SKM-1 (cell line): Measurements from ENCODE around the gene TSPYL6.
"Not testable (repeated sequence)": the region's sequence is repeated elsewhere in the genome, so short reads cannot be mapped to it uniquely, and the experiment has no call there.

Source experiments
- DNase-seq: peaks from one replicate; lab custom pipeline; 2025; ENCODE audit not compliant: unreplicated experiment; lab: John Stamatoyannopoulos, UW

The TSPYL6 gene

DNA sequence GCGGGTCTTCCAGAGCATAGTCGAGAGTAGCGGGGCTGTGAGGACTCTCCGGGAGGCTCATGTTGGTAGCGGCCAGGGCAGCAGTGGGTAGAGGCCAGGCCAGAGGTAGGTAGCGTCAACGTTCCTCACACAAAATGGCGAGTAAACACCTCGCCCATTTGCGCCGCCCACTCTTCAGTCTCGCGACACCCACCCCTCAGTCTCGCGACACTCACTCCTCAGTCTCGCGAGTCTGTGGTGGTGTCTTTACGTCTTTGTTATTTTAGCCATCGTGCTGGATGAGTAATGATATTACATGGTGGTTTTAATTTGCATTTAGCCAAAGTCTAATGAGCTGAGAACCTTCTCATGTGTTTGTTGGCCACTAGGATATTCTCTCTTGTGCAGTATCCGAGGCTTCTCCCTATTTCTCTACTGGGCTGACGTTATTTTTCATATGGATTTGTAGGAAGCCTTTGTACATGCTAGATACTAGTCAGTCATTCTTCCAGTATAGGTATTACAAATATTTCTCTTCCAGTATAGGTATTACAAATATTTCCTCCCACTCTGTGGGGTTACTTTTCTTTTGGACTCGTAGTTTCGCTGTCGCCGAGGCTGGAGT, at the start of gene TSPYL6:
TSPYL6 (minus strand) TSS at position 139 of the 604 bp plus-strand sequence; CDS start at position 61, 78 bp downstream.
- DNase-seq, result no peak

DNA sequence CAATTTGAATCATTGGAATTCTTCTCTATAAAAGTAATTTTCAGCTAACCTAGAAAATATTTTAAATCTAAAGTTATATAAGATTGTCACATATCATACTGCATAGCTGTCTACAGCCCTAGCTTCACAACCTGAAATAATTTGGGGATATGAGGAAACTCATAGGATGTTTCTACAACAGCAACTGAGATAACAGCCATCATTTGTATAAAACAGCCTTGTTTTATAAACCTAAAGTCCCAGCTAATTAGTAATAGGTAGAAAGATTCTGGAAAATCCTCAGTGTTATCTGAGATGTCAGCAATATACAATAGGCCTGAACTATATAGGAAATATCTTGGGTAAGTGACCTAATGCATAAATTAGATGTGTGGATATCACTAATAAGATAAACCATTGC, 47.6 kb upstream of the TSPYL6 start:
- no peak for DNase-seq

DNA sequence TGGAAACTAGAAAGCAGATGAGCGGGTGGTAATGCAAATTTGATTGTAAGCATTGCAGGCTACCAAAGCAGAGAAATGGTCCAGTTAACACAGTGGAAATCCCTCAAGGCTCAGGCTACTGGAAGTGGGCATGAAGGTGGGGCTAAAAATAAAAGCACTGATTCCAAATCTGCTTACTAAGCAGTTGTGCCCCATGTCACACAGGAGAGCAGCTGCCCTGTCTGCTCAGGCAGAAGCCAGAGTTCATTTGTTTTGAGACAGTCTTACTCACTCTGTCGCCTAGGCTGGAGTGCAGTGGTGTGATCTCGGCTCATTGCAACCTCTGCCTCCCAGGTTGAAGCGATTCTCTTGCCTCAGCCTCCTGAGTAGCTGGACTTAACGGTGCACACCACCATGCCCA, 42.5 kb upstream of the TSPYL6 start:
- DNase-seq, result no peak

DNA sequence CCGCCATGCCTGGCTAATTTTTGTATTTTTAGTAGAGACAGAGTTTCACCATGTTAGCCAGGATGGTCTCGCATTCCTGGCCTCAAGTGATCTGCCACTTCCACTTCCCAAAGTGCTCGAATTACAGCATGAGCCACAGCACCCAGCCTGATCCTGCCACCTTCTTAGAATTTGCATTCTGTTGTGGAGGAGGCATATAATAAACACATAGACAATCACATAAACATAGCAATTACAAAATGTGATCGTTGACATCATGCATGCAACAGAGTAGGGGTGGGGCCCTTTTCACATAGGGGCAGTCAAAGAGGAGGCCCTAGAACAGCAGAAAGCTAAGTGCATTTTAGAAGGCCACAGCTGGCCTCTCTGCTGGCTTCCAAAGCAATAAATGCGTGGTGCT, 39.9 kb upstream of the TSPYL6 start:
- no peak for DNase-seq

DNA sequence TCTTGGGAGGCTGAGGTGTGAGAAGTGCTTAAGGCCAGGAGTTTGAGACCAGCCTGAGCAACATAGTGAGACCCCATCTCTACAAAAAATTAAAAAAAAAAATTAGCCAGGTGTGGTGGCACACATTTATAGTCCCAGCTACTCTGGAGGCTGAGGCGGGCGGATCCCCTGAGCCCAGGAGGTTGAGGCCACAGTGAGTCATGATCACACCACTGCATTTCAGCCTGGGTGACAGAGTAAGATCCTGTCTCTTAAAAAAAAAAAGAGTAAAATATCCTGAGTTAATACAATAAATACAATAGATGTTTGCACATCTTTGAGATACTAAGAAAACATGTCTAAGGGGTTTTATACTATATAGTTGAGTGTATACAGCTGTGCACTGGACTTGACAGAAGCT, 38.6 kb upstream of the TSPYL6 start:
- DNase-seq, result not testable (repeated sequence)

DNA sequence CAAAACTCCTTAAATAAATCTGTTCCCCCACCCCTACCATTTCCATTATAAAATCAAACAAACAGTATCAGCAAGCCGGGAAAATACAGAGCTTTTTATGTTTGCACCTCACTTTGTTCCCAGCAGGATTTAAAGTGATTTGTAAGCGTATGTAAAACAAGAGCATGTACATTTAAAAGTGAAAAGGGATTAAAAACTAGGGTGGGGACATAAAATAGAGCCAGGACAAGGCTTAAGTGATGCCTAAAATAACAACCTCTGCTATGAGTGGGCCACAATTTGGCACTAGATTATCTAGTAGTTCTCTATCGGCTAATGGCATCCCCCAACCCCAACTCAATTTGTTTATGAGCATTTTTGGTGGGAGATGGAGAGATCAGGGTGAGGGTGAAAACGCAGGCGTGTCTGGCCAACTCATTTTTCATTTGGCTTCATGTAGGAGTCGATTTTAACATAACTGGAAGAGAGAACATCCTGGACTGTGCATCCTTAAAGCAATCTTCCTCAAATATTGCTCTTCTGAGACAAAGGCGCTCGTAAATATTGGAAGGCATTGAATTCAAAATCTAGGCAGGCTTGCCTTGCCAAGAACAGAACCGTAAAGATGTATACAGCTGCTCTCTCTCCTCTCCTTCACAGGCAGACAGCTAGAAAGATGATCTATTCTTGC, 34.5 kb upstream of the TSPYL6 start:
- DNase-seq, result no peak

DNA sequence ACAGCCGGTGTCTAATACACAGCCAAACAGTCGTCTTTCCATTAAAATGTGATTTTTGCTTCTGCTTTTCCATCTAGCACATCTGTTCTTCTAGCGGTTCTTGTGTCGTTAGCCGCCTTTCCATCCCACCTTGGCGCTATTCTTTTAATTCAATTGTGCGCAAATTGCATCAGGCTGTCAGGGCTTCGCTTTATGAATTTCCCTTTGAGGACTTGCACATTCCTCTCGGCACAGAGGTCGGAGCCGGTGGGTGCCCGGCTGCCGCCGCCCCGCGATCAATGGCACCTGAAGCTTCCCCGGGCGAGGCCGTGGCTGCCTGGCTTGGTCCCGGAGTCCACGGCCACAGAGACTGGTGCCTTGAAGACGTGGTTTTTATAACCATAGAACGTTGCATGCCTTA, 33.9 kb upstream of the TSPYL6 start:
- no peak for DNase-seq

DNA sequence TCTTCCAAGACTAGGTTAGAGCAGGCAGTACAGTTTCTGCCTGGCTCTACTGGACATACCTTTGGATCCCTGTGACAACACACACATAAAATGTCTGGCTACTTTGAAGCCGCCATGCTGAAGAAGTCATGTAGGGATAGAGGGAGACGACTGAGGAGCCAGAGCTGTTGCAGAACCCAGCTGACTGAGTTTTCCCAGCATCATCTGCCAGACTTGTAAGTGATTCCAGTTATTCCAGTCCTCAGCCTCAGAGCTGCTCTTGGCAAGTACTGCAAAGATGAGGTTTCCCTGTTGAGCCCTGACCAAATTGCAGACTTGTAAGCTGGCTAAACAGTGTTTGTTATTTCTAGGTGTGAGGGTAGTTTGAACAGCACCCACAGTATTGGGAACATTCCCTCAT, 31.5 kb upstream of the TSPYL6 start:
- DNase-seq, result no peak

DNA sequence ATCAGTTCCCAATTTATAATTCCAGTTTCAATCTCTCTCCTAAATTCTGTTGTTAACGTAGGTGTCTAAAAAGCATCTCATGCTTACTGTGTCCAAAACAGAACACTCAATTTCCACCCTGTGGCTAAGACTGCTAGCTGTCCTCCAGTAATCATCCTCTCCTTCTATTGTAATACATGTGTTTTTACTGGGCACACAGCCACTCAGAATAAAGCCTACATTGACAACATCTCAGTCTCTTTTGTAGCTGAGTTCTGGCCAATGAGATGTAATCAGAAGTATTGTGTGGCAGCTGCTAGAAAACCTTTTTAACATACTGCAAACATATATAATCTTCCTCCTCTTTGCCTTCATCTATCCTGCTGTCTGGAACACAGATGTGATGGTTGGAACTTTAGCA, 29.4 kb upstream of the TSPYL6 start:
- DNase-seq, result no peak

DNA sequence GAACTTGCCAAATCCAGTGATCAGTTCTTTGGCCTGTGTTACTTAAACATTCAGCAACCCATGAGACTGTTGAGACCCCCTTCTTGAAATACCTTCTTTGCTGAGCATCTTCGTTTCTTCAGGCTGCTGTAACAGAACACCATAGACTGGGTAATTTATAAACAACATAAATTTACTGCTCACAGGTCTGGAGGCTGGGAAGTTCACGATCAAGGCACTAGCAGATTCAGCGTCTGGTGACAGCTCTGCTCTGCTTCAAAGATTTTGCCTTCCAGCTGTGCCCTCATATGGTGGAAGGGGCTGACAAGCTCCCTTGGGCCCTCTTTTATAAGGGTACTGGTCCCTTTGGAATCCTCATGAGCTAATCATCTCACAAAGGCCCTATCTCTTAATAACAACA, 28.8 kb upstream of the TSPYL6 start:
- DNase-seq, result no peak

DNA sequence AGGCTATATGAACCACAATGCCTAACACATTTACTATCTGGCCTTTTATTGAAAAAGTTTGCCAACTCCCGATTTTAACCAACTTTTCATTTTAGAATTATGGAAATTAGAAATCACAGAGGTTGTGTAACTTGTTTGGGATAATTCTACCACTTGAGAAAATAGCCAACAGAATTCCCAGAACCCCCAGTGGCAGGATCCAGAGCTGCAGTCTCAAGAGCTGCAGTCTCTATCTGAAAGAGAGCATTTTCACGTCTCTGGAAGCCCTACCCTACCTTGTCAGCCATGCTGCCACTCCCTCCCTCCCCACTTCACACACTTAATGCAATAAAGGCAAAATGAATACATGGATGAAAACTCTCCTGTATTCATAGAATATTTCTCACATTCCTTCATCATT, 23.4 kb upstream of the TSPYL6 start:
- DNase-seq, result no peak

DNA sequence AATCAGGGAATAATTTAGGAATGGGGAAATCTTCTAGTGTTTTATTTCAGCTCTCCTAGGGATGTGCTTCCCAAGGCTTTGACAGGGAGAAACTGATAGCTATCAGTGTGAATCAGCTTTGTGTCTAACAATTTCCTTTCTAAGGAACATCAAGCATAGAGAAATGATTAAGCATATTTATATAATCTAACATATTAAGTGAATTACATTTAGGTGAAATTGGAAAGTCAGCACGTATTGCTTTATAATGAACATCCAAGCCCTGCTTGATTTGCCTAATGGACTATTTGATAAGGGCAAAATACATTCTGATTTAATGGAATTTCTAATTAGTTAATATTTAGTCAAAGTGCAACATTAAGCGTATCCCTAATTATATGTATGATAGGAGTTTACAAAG, 19.5 kb upstream of the TSPYL6 start:
- no peak for DNase-seq

DNA sequence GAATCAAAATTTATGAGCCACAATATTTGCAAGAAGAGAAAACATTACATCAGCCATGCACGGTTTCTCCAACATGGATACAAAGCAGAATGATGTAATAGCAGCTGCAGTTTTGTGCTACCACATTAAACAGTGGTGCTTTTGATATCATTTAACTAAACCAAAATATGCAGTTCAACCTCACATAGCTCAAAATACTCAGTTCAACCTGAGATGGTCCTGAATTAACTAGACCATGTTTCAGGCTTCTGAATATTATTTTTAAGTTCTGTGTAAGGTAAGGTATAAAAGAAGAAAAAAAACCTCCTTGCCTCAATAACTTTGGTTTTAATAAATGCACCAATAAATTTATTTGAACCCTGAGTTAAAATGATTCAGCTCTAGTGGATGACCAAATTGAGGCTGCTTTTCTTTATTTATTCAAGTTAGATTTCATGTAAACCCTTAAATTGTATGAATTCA, 18.8 kb upstream of the TSPYL6 start:
- DNase-seq, result no peak

DNA sequence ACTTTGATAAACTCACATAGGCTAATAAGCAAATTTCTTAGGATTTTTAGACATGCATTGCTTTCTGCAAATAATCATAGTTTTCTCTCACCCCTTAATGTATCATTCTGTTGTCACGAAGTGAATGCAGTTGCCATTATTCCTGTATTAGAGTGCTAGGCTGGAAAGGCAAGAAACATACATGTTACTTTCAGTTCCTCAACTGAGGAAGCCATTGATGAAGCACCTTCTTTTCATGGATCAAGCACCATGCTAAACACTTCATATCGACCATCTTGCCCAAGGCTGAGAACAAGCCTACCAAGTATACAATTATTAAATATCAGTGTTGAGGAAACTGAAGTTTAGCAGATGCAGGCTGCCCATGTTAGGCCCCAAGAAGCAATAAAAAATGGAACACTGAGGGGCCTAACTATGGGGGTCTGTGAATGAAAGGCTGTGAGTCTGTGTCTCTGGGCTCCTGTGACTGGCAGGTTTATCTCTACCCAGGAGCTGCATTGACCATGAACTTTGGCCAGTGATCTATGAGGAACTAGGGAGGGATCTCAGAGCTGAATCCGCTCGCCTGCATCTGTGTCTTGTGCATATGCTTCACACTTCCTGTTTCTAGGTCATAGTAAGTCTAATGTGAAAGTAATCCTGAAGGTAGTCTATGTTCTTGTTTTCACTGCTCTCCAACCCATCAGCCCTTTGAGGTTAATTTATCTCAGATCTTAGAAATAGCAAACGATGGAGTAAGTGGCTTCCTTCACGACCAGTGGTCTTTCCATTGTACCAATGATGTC, 16.0 kb upstream of the TSPYL6 start:
- DNase-seq, result no peak

DNA sequence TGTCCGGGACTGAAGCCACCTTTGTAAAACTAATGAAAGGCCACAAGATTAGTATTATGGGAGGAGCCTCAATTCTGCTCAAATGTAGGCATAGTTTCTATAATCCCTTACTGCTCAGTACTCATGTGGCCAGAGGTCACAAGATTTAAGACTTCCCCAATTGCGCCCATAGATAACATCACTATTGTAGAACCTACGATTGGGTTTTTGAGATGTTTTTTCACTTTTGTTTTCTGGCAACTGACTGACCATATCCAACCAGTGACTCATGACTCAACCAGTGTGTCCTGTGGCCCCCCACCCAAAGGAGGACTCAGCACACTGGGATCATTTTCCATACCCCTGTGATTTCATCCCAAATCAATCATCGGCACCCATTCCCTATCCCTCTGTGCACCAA, 15.2 kb upstream of the TSPYL6 start:
- DNase-seq, result no peak

DNA sequence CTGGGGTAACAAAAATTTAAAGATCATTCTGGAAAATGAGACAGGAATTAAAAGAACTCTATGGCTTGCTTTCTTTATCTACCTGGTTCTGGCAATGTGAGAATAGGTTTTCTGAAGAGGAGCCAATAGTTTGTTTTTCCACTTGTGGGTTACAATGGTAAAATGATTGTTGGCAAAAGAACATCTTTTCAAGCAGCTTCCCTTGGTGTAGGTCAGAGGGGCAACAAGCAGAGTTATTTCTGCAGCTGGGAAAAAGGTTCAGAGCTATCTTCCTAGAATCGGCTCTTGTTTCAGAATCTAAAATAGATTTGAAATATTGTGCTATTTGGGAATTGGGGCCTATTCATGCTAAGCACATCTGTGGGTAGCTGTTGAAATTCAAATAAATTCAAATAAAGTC, 11.5 kb upstream of the TSPYL6 start:
- DNase-seq, result no peak

DNA sequence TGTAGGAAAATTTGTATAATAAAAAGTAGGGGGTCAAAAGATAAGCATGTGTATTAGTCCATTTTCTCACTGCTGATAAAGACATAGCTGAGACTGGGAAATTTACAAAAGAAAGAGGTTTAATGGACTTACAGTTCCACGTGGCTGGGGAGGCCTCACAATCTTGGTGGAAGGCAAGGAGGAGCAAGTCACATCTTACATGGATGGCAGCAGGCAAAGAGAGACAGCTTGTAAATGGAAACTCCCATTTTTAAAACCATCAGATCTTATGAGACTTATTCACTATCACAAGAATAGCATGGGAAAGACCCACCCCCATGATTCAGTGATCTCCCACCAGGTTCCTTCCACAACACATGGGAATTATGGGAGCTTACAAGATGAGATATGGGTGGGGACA, 9.1 kb upstream of the TSPYL6 start:
- DNase-seq, result not testable (repeated sequence)

DNA sequence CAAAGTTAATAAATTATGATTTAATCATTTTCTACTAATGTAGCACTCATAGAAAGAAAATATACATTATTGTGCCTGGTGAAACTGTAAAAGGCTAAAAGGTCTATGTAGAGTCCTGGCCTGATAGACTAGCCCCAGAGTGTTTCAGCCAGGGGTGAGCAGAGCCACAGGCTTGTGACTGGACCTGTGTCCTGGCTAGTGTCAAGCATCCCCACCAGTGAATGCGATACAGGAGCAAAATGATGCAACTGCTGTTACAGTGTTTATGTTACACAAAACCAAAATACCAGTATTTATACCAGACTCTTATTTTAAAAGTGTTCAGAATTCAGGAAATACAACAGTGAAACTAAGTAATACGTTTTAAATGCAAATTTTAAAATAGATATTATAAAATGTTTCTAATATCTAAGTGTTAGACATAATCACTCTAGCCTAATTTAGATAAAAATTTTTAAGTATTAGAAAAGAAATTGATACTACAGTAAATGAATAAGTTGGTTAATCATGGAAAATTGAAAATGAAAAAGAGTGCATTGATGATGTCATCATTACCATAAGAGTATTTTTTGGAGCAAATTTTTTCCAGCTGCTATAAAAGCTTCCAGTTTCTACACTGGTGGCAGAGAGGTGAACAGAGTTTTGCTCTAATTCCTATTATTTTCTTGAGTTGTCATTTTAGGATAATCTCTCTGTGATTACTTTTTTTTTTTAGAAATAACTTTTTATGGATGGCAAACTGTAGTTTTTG, 6.2 kb upstream of the TSPYL6 start:
- no peak for DNase-seq

DNA sequence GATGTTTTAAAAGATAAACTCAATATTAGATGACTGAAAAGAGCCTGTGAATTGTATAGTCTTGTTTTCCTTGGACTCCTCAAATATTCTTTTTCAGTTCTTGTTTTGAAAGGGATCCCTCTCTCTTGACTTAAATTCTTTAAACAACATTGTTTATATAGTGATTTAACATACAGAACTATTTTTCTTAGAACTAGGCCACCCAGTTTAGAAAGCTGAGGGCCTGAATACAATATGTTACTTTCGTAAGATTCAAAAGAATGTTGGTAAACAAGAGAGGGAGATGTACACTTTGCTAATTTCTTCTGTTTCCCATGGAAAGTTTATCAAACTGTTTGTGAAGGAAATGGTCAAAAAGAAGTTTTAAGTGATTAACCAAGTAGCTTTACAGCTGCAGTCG, 5.5 kb upstream of the TSPYL6 start:
- no peak for DNase-seq

DNA sequence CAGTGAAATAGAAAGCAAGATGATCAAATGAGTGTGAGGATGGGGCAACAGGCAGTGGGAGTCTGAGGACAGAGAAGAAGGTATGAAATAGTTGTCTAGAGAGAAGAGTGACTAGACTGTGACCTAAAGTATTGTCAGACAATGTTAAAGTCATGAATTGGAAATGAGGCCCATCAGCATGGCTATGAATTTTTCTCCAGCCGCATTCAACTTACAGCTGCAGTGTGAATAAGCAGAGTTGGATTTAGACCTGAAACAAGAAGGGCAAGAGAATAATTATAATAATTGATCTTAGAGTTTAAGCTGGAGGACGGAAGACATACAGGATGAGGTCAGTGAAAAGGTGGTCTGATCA, 4.2 kb upstream of the TSPYL6 start:
- no peak for DNase-seq

DNA sequence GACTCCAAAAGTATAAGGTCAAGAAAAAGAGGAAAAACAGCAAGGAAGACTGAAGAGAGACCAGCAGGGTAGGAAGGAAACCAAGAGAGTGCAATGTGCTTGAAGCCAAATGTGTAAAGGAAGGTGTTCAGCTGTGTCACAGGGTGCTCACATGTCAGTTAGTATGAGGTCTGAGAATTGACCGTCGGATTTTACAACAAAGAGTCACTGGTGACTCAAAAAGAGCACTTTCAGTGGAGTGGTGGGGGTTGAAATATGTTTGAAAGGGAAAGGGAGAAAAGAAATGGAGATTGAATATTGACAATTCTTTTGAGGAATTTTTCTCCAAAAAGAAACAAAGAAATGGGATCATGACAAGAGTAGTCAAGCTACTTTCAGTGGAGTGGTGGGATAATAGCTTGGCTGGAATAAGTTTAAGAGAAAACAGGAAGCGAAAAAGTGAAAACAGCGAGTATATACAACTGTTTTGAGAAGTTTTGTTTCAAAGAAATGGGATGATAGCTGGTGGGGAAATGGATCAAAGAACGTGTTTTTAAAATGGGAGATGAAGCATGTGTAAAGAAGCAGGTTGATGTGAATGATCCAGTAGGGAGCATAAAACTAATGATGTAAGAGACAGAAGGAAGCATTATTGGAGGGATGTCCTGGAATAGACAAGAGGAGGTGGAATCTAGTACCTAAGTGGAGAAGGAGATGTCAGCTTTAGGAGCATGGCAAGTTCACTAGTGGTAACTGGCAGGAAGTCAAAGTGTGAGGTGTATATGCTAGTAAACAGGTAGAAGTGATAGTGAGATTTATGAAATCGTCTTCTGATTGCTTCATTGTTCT, 3.6 kb upstream of the TSPYL6 start:
- no peak for DNase-seq
